ENCODE results near the gene MASP2. TPM values are rescaled to one million over a fixed set of nuclear protein-coding genes. Genes with fewer than 3 reads are reported as not detected.
"Not testable (repeated sequence)": the region's sequence is repeated elsewhere in the genome, so short reads cannot be mapped to it uniquely, and the experiment has no call there.

Gene MASP2
- total RNA-seq, 1 experiment from 2014 or later: not detected

- DNase-seq (ENCODE audit: low read depth): no peak
Measured at GRCh38 chr1:11058595-11059154, 11.6 kb upstream of the MASP2 start.

- DNase-seq (ENCODE audit: low read depth): no peak
Measured at GRCh38 chr1:11058026-11058425, 11.0 kb upstream of the MASP2 start.

GRCh38 chr1:11057477-11057876 is 10.4 kb upstream of the MASP2 start:
- no peak for DNase-seq (ENCODE audit: low read depth)

GRCh38 chr1:11056504-11056903 is 9.5 kb upstream of the MASP2 start:
- DNase-seq (ENCODE audit: low read depth): no peak

- DNase-seq (ENCODE audit: low read depth): no peak
Measured at GRCh38 chr1:11055676-11056075, 8.6 kb upstream of the MASP2 start.

GRCh38 chr1:11054666-11055065 is 7.6 kb upstream of the MASP2 start:
- DNase-seq (ENCODE audit: low read depth): no peak

GRCh38 chr1:11054181-11054580 is 7.1 kb upstream of the MASP2 start:
- no peak for DNase-seq (ENCODE audit: low read depth)

- DNase-seq (ENCODE audit: low read depth): no peak
Measured at GRCh38 chr1:11053758-11054137, 6.7 kb upstream of the MASP2 start.

- no peak for DNase-seq (ENCODE audit: low read depth)
Measured at GRCh38 chr1:11052839-11053757, 6.1 kb upstream of the MASP2 start.

- peak; percentile 59 for DNase-seq (ENCODE audit: low read depth)
Measured at GRCh38 chr1:11051781-11052511, 4.9 kb upstream of the MASP2 start.

GRCh38 chr1:11051121-11051520 is 4.1 kb upstream of the MASP2 start:
- DNase-seq (ENCODE audit: low read depth): peak; percentile 48

- DNase-seq (ENCODE audit: low read depth): no peak
Measured at GRCh38 chr1:11046270-11046566, 821 bp downstream of the MASP2 start.

- no peak for DNase-seq (ENCODE audit: low read depth)
Measured at GRCh38 chr1:11045428-11046269, 1.4 kb downstream of the MASP2 start.

GRCh38 chr1:11044849-11045427 is 2.1 kb downstream of the MASP2 start:
- no peak for DNase-seq (ENCODE audit: low read depth)

- no peak for DNase-seq (ENCODE audit: low read depth)
Measured at GRCh38 chr1:11044086-11044848, 2.8 kb downstream of the MASP2 start.

- DNase-seq (ENCODE audit: low read depth): no peak
Measured at GRCh38 chr1:11042995-11043874, 3.8 kb downstream of the MASP2 start.

- DNase-seq (ENCODE audit: low read depth): no peak
Measured at GRCh38 chr1:11042065-11042464, 5.0 kb downstream of the MASP2 start.

- no peak for DNase-seq (ENCODE audit: low read depth)
Measured at GRCh38 chr1:11041048-11041447, 6.0 kb downstream of the MASP2 start.

- not testable (repeated sequence) for DNase-seq (ENCODE audit: low read depth)
Measured at GRCh38 chr1:11040105-11040429, 7.0 kb downstream of the MASP2 start.

Measured in RPMI7951 (cell line).